OCI-LY1 (cell line): ENCODE results near the gene LMO2.

Source experiments
- H2AFZ ChIP-seq: fragments of 200-600 bp; sonication (generic), shearing (Covaris generic); 2 replicates; pipeline ENCODE4 v1.6.0; 2014; ENCODE audit warnings: antibody characterized with exemption, mild to moderate bottlenecking, low read length
- H3F3A ChIP-seq: fragments of 200-600 bp; sonication (generic), shearing (Covaris generic); 2 replicates; pipeline ENCODE4 v1.6.0; 2014; ENCODE audit warnings: mild to moderate bottlenecking, antibody characterized with exemption, low read length, moderate library complexity; ENCODE audit not compliant: insufficient read depth
- H3K27ac ChIP-seq: fragments of 200-600 bp; sonication (generic); 2 replicates; pipeline ENCODE4 v1.5.1; 2014; ENCODE audit warnings: low read length, mixed run types, mild to moderate bottlenecking, low read depth; ENCODE audit not compliant: poor library complexity, severe bottlenecking
- H3K27me3 ChIP-seq: fragments of 200-600 bp; sonication (generic); 2 replicates; pipeline ENCODE4 v1.6.0; 2014; ENCODE audit warnings: antibody characterized with exemption, mild to moderate bottlenecking, low read length, moderate library complexity; ENCODE audit not compliant: insufficient read depth
- H3K36me3 ChIP-seq: fragments of 200-600 bp; sonication (generic); 2 replicates; pipeline ENCODE4 v1.6.1; 2014; ENCODE audit warnings: mild to moderate bottlenecking, antibody characterized with exemption, low read length, moderate library complexity, mixed read lengths; ENCODE audit not compliant: insufficient read depth
- H3K4me1 ChIP-seq: fragments of 200-600 bp; sonication (generic); 2 replicates; pipeline ENCODE4 v1.5.1; 2014; ENCODE audit warnings: mild to moderate bottlenecking, low read length, moderate library complexity; ENCODE audit not compliant: insufficient read depth, severe bottlenecking
- H3K4me2 ChIP-seq: fragments of 200-600 bp; sonication (generic), shearing (Covaris generic); 2 replicates; pipeline ENCODE4 v1.6.1; 2014; ENCODE audit warnings: low read length
- H3K4me3 ChIP-seq: fragments of 200-600 bp; sonication (generic); 2 replicates; pipeline ENCODE4 v1.5.1; 2014; ENCODE audit warnings: low read length, low read depth, mild to moderate bottlenecking, mixed read lengths; ENCODE audit not compliant: poor library complexity, severe bottlenecking
- H3K79me2 ChIP-seq: fragments of 200-600 bp; shearing (Covaris generic); 2 replicates; pipeline ENCODE4 v1.6.1; 2016; ENCODE audit warnings: mixed run types, low read length, mixed read lengths; ENCODE audit not compliant: insufficient read depth
- H3K9ac ChIP-seq: fragments of 200-600 bp; sonication (generic), shearing (Covaris generic); 2 replicates; pipeline ENCODE4 v1.6.1; 2014; ENCODE audit warnings: mild to moderate bottlenecking, low read length, mixed read lengths
- H3K9me2 ChIP-seq: fragments of 200-600 bp; sonication (generic), shearing (Covaris generic); 2 replicates; pipeline ENCODE4 v1.6.1; 2014; ENCODE audit warnings: low read depth, mild to moderate bottlenecking, low read length, mixed read lengths
- H3K9me3 ChIP-seq: fragments of 200-600 bp; shearing (Covaris generic); 2 replicates; pipeline ENCODE4 v1.6.1; 2014; ENCODE audit warnings: low read length, mixed read lengths
- H4K20me1 ChIP-seq: fragments of 200-600 bp; sonication (generic), shearing (Covaris generic); 2 replicates; pipeline ENCODE4 v1.6.0; 2016; ENCODE audit warnings: mild to moderate bottlenecking, low read length; ENCODE audit not compliant: insufficient read depth
- EZH2 ChIP-seq: fragments of 200-600 bp; sonication (generic), shearing (Covaris generic); IDR thresholded peaks from 2 replicates; pipeline ENCODE4 v1.8.0; 2017; ENCODE audit warnings: borderline replicate concordance, mixed run types, mild to moderate bottlenecking, antibody characterized with exemption, low read length, moderate library complexity, mixed read lengths
- TF ChIP-seq, protein P1 (sequence below): fragments of 200-600 bp; sonication (generic), shearing (Covaris generic); IDR thresholded peaks from 2 replicates; pipeline ENCODE4 v1.5.1; 2017; ENCODE audit warnings: mild to moderate bottlenecking, antibody characterized with exemption, low read length, moderate library complexity, mixed read lengths

The LMO2 gene

GRCh38 chr11:33930317-33931021 is 38.6 kb upstream of the LMO2 start:
- Histone ChIP-seq H3K9me3 (0 out of 2 replicates have a peak, but pooled peaks cover 3% of the 10 kb centered on the region), H3K36me3 (no peaks in the 10 kb centered on the region), H3K27ac (no peak overlapping the region), H3K79me2 (no peaks in the 10 kb centered on the region), H3K4me3 (no peak overlapping the region), H3K4me1 (no peaks in the 10 kb centered on the region), H4K20me1 (no peaks in the 10 kb centered on the region), H3K9me2 (no peaks in the 10 kb centered on the region), H2AFZ (no peak overlapping the region), H3K4me2 (no peak overlapping the region), H3F3A (no peaks in the 10 kb centered on the region), H3K27me3 (no peaks in the 10 kb centered on the region), H3K9ac (no peak overlapping the region)
- TF ChIP-seq, protein P1, sequence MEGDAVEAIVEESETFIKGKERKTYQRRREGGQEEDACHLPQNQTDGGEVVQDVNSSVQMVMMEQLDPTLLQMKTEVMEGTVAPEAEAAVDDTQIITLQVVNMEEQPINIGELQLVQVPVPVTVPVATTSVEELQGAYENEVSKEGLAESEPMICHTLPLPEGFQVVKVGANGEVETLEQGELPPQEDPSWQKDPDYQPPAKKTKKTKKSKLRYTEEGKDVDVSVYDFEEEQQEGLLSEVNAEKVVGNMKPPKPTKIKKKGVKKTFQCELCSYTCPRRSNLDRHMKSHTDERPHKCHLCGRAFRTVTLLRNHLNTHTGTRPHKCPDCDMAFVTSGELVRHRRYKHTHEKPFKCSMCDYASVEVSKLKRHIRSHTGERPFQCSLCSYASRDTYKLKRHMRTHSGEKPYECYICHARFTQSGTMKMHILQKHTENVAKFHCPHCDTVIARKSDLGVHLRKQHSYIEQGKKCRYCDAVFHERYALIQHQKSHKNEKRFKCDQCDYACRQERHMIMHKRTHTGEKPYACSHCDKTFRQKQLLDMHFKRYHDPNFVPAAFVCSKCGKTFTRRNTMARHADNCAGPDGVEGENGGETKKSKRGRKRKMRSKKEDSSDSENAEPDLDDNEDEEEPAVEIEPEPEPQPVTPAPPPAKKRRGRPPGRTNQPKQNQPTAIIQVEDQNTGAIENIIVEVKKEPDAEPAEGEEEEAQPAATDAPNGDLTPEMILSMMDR = no peak
- TF ChIP-seq EZH2 = no peak

DNA sequence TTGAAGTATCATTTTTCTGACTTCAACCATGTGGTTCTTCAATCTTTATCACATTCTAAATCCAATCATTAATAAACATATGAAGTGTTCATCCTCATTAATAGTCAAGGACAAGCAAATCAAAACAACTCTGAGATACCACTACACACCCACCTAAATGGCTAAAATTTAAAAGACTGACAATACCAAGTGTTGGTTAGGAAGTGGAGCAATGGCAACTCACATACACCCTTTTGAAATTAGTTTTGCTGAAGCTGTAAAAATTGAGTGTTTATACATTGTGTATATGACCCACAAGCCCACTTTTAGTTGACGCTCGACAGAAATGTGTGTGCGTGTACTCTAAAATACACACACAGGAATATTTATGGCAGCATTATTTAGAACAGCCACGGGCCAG is 36.7 kb upstream of the LMO2 start:
- H3K79me2 ChIP-seq = no peaks in the 10 kb centered on the region
- TF ChIP-seq EZH2 = no peak
- TF ChIP-seq, protein P1 = no peak

DNA sequence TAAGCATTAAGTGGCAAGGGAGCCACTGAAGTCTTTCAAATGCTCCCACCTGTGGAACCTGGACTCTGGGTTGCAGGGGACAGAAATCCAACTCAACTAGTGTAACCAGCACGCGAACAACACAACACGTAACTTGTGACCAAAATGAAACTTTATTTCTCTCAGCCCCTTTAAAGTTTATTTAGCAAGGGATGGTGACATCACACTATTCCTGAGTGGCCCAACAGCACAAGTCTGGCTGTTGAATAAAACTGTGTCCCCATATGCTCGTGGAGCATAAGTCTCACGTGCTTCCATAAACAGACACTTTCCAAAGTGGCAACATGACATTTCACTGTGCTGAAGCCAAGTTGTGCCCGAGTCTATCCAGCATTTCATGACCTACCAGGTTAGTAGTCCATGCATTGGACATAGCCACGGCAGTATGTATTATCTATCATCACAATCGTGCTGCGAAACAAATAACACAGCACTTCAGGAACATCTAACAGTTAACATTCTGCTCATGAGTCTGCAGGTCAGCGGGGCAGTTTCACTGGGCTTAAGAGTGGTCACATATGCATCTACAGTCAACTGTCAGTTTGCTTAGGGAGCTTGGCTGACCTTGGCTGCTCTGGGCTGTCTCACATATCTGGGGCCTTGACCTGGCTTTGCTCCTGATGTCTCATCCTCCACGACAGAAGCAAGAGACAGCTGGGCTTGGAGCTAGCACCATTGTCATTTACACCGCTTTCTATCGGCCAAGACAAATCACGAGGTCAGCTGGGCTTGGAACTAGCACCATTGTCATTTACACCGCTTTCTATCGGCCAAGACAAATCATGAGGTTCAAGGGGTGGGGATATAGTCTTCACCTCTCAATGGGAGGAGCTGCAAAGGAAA is 35.0 kb upstream of the LMO2 start:
- Histone ChIP-seq H3F3A (no peaks in the 10 kb centered on the region), H3K4me1 (no peaks in the 10 kb centered on the region), H3K9me3 (0 out of 2 replicates have a peak, but pooled peaks cover 3% of the 10 kb centered on the region), H2AFZ (no peak overlapping the region), H4K20me1 (no peaks in the 10 kb centered on the region), H3K27me3 (no peaks in the 10 kb centered on the region), H3K9ac (no peak overlapping the region), H3K36me3 (no peaks in the 10 kb centered on the region), H3K79me2 (no peaks in the 10 kb centered on the region), H3K4me2 (no peak overlapping the region), H3K27ac (no peak overlapping the region), H3K9me2 (no peaks in the 10 kb centered on the region), H3K4me3 (no peak overlapping the region)
- no peak for TF ChIP-seq EZH2
- TF ChIP-seq, protein P1 = no peak

More for the DNA sequence above, 36.7 kb upstream of the LMO2 start:
- Histone ChIP-seq H4K20me1 (no peaks in the 10 kb centered on the region), H2AFZ (no peak overlapping the region), H3K36me3 (no peaks in the 10 kb centered on the region), H3K4me1 (no peaks in the 10 kb centered on the region), H3K9ac (no peak overlapping the region), H3K4me2 (no peak overlapping the region), H3F3A (no peaks in the 10 kb centered on the region), H3K27me3 (no peaks in the 10 kb centered on the region), H3K27ac (no peak overlapping the region), H3K9me3 (0 out of 2 replicates have a peak, but pooled peaks cover 3% of the 10 kb centered on the region), H3K9me2 (no peaks in the 10 kb centered on the region), H3K4me3 (no peak overlapping the region)
